ENCODE results near the gene EMC9.

Gene EMC9

DNA sequence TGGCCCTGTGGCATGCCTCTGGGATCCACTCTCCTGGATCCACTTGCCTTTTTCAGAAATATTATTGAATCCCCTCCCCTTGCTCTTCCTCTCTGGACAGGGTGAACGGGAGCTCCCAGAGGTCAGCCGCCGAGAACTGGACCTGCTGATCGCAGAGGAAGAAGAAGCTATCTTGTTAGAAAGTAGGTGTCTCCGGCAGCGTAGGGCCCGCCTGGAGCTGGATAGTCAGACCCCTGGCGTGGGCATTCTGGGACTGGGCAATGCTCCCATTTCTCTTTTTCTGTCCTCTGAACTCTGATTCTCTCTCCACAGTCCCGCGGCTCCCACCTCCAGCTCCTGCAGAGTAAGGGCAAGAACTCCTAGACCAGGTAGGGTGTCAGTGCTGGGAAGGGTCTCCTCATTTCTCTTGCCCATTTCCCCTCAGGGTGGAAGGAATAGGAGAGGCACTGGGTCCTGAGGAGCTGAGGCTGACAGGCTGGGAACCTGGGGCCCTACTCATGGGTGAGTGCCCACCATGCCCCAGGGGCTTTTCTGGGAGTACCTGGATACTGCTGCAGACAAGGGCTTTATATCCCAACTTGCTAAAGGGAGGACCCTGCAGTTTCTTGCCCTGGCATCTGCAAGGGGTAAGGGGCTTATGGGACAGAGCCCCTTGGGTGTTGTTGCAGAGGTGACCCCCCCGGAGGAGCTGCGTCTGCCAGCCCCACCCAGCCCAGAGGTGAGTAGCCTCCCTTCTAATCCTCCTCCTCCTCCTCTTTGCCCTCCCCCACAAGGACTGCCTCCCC lies 35.8 kb upstream of the EMC9 start:
- DNase-seq (ENCODE audit: low read depth in 2 of 2), result no peak

DNA sequence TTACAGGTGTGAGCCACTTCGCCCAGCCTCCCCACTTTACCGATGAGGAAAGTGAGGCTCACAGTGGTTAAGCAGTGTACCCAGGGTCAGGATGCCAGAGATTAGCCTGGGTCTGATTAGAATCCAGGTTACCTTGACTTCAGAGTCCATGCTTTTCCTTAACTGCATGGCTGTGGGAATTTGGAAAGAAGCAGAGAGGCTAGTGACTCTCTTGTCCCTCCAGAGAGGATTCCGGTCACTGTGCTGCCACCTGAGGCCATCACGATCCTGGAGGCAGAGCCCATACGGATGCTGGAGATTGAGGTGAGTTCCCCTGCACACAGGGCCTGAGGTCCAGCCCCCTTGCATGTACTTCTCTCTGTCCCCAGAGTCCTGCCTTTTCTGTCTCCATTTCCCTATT lies 35.2 kb upstream of the EMC9 start:
- no peak for DNase-seq (ENCODE audit: low read depth in 2 of 2)

DNA sequence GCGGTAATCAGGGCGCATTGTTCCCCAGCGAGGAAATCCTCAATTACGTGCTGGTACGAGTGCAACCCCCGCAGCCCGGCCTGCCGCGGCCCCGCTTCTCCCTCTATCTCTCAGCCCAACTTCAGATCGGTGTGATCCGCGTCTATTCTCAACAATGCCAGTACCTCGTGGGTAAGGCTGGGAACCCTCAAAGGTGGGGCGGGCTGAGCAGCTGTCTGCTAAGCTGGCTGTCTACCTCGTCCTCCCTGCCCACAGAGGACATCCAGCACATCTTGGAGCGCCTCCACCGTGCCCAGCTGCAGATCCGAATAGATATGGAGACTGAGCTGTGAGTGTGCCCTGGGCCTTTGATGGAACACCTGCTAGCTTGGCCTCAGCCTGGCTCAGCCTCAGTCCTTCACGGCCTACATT lies 31.5 kb upstream of the EMC9 start:
- DNase-seq (ENCODE audit: low read depth in 2 of 2), result no peak

DNA sequence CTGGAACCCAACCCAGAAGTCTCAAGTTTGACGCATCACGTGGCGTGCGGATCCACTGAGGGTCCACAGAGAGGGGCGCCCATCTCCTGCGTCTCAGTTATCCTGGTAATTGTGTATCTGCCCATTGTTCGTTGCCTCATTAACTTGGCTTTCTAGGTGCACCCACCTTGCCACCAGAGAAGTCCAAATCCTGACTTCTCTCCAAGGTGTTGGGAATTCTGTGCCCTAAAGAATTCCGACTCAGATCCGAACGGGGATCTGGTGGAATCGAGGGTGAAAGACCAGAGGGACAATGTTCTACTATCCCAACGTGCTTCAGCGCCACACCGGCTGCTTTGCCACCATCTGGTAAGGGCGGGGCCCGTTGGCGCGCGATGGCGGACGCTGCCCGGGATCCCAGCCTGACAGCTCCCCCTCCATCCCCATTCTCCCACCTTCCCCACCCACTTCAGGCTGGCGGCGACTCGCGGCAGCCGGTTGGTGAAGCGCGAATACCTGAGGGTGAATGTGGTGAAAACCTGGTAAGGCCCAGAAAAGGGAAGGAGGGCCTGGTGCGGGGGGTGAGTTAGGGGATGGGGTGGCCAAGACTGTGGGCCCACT lies 31.0 kb upstream of the EMC9 start:
- no peak for DNase-seq (ENCODE audit: low read depth in 2 of 2)

DNA sequence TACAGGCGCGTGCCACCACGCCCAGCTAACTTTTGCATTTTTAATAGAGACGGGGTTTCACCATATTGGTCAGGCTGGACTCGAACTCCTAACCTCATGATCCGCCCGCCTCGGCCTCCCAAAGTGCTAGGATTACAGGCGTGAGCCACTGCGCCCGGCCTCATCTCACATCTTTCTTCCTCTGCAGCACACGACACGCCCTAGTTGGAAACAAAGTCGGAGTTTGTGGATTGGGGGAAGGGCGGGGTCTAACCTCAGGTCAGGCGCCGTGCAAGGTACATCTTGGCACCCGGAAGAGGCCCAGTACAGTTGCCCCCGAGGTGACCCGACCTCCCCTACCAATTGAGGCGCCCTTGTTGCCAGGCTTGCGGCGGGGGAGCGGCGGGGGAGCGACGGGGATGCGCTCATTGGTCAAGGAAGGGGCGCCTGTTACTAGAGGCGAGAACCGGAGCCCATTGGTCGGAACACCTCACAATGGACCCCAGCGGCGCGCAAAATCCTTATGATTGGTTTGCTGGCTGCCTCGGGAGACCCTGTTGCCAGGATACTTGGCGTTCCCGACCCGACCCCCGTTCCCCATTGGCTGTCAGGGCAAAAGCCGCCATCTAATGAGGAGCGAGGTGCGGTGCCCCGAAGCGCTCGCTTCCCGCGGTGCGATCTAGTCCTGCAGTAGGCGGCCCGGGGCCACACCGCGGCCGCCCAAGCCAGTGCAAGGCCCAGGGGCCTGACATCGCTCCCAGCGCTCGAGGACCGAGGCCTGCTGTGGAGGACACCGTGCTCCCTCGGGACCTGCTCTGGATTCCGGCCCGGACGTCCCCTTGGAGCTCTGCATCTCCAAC lies 30.2 kb upstream of the EMC9 start, which contains the start of gene REC8:
Gene REC8, plus strand, starts transcription at position 659 of the 839 bp plus-strand sequence. CDS start 473 bp downstream, outside the sequence.
- DNase-seq (ENCODE audit: low read depth in 2 of 2), result peak; percentile 41 to 43

DNA sequence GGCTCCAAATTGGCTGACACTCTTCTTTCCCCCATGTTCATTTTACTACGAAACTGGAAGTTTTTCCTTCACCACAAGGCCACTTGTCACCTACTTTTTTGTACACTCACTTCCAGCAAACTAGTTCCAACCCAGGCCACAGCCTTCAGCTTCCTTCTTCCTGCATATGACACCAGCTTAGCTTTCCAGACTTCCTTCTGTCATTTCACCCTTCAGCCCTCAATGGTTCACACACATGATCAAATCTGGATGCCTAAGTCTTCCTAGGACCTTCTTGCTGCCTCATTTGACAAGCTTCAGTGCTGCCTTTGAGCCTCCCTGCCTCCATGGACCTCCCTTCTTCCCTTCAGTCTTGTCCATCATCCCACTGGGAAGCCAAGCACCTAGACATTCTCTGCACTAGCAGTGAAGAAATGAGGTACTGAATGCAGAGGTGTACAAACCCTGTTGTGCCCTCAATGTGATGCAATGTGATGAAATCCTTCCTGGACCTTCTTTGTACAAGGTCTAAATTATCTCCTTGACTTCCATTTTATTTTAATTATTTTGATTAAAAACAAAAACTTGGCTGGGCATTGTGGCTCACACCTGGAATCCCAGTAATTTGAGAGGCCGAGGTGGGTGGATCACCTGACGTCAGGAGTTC lies 26.2 kb upstream of the EMC9 start:
- DNase-seq (ENCODE audit: low read depth in 2 of 2), result no peak

DNA sequence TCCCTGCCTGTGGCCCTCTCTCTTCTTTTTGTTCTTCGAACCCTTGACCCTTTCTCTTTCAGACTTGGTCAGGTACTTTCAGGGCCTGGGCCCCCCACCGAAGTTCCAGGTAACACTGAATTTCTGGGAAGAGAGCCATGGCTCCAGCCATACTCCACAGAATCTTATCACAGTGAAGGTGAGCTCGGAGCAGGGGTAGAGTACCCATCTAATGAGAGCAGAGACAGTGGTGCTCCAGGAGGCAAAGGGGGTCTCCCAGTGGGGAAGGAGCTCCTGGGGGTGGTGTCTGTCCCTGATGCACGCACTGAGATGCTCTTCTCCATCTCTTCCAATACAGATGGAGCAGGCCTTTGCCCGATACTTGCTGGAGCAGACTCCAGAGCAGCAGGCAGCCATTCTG lies 24.4 kb upstream of the EMC9 start:
- no peak for DNase-seq (ENCODE audit: low read depth in 2 of 2)

DNA sequence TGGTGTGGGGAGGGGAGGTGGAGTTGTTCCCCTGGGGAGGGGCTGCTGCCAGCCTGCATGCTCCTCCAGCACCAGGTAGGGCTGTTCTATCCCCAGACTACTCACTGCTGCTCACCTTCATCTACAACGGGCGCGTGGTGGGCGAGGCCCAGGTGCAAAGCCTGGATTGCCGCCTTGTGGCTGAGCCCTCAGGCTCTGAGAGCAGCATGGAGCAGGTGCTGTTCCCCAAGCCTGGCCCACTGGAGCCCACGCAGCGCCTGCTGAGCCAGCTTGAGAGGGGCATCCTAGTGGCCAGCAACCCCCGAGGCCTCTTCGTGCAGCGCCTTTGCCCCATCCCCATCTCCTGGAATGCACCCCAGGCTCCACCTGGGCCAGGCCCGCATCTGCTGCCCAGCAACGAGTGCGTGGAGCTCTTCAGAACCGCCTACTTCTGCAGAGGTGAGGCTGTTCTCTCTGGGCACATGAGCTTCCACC lies 23.2 kb upstream of the EMC9 start:
- DNase-seq (ENCODE audit: low read depth in 2 of 2), result no peak

DNA sequence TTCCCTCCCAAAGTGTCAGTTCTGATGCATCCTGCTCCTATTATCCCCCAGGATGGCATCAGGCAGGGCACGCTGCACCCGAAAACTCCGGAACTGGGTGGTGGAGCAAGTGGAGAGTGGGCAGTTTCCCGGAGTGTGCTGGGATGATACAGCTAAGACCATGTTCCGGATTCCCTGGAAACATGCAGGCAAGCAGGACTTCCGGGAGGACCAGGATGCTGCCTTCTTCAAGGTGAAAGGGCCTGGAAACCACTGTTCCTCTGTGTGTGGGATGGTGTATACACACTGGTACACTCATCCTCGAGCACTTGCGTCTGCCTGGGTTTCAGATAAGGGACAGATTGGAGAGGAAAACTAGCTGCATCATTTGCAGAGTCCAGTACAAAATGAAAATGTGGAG lies 20.7 kb upstream of the EMC9 start:
- no peak for DNase-seq (ENCODE audit: low read depth in 2 of 2)

DNA sequence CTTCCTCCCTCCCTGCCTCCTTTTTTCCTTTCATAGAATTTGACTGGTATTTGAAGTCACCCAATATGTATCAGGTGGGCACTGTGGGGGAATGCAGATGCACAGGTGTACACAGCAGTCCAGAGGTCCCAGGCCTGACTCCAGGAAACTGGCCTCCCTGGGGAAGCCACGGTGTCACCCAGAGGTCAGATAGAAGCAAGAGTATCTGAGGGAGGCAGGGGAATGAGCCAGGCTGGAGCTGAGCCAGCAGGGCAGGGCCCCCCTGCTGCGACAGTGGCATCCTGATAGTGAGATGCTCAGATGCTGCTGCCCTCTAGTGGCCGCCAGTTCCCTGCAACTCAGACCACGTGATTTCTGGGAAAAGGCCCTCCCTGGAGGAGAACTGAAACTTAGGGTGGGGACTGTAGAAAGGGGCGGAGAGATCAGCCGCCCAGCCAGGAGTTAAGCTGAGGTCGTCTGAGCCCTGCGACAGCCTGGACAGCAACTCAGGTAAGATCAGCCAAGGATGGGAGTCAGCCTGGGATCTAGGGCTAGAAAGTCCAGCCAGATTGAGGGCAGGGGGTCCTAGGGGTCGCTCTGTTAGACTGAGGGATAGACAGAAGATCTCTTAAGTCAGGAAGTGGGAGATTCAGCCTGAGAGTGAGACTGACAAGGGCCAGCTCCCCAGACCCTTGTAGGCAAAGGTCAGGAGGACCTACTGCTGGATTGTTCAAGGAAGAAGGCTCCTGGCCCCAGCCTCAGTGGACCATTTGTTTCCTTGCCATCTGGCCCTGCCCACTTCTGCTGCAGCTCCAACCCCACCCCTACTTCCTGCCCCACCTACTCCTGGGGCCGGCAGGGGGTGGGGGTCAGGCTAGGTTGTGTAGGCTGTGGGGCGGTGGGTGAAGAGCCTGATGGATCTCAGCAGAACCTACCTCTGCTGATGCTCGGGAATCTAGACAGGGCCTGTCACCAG lies 19.7 kb upstream of the EMC9 start, which contains the start of gene IRF9:
Gene IRF9, plus strand, starts transcription at position 416 of the 955 bp plus-strand sequence. CDS start 880 bp downstream, outside the sequence.
- peak; percentile 90 to 92 for DNase-seq (ENCODE audit: low read depth in 2 of 2)

DNA sequence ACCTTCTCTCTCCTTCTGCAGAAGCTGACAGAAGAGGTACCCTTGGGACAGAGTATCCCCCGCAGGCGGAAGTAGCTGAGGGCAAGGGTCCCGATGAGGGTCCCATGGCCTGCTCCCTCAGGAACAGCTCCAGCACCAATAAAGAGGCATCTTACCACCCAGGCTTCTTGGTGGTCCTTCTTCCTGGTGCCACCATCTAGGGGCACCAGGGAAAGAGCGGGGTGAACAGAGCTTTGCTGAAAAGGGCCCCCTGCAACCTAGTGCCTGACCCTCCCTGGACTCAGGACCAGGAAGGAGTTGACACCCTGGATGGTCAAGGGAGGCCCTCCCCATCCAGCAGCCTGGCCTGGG lies 19.1 kb upstream of the EMC9 start:
- DNase-seq (ENCODE audit: low read depth in 2 of 2), result no peak

DNA sequence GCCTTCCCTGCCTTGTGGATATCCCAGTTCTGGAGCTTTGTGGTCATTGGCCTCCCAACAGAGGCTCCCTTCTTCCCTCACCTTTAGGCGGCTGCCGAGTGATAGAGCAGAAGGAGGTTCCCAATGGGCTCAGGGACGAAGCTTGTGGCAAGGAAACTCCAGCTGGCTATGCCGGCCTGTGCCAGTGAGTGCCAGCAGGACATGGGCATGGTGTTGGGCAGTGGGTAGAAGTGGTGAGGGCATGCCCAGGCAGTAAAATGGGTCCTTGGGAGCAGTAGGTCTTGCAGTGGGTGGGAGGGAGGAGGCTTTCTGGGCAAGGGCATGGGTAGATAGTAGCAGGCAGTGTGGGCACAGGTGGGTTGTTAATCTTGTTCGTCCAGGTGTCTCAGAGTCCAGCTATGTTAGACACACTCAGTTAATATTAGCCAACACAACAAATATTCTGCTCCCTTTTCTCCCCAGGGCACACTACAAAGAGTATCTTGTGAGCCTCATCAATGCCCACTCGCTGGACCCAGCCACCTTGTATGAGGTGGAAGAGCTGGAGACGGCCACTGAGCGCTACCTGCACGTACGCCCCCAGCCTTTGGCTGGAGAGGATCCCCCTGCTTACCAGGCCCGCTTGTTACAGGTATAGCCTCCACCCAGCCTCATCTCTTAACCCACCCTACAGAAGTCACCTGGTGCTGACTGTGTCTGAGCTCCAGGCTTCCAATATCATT lies 18.5 kb upstream of the EMC9 start:
- no peak for DNase-seq (ENCODE audit: low read depth in 2 of 2)

DNA sequence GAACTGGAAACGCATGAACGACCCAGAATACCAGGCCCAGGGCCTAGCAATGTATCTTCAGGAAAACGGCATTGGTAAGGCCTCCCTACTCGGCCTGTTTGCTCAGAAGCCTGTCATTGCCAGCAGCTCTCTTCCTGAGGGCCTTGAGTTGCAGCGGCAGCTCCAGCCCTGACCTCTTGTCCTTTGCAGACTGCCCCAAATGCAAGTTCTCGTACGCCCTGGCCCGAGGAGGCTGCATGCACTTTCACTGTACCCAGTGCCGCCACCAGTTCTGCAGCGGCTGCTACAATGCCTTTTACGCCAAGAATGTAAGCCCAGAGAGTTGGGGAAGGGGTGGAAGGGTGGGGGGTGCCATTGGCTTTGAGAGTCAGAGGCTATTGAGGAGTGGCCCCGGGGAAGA lies 15.9 kb upstream of the EMC9 start:
- no peak for DNase-seq (ENCODE audit: low read depth in 2 of 2)

DNA sequence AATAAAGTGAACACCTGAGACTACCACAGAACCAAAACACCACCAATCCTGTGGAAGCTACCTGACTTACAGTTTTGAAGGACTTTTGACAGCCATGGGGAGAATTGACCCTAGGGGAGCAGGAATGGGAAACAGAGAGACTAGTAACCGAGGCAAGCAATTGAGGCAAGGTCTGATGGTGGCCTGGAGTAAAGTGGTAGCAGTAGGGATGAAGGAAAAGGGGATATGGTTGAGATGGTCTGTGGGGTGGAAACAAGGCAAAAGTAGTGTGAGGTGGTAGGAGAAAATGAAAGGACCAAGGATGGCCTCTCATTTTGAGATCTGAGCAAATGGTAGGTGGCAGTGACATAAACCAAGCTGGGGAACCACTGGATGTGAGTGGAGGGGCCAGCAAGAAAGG lies 15.4 kb upstream of the EMC9 start:
- no peak for DNase-seq (ENCODE audit: low read depth in 2 of 2)

DNA sequence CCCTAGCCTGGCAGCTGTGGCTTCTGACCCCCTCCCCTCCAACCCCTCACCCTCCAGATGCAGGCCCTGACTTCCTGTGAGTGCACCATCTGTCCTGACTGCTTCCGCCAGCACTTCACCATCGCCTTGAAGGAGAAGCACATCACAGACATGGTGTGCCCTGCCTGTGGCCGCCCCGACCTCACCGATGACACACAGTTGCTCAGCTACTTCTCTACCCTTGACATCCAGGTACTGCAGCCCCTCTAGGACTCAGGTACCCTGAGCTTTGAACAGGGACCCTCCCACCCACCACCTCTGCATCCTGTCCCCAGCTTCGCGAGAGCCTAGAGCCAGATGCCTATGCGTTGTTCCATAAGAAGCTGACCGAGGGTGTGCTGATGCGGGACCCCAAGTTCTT lies 13.7 kb upstream of the EMC9 start:
- DNase-seq (ENCODE audit: low read depth in 2 of 2), result no peak

DNA sequence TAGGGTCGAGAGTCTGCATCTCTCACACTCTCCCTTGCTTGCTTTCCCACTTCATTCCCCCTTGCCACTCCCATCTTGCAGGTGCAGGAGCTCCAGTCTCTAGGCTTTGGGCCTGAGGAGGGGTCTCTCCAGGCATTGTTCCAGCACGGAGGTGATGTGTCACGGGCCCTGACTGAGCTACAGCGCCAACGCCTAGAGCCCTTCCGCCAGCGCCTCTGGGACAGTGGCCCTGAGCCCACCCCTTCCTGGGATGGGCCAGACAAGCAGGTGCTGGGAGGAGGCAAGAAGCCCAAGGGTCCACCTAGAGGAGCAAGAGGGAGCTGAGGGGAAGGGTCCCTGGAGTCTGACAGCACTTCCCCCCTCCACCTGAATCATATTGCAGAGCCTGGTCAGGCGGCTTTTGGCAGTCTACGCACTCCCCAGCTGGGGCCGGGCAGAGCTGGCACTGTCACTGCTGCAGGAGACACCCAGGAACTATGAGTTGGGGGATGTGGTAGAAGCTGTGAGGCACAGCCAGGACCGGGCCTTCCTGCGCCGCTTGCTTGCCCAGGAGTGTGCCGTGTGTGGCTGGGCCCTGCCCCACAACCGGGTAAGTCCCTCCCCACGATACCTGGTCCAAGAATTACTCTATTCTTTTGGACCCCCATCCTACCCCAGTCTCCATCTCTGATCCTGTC lies 10.2 kb upstream of the EMC9 start:
- DNase-seq (ENCODE audit: low read depth in 2 of 2), result no peak

DNA sequence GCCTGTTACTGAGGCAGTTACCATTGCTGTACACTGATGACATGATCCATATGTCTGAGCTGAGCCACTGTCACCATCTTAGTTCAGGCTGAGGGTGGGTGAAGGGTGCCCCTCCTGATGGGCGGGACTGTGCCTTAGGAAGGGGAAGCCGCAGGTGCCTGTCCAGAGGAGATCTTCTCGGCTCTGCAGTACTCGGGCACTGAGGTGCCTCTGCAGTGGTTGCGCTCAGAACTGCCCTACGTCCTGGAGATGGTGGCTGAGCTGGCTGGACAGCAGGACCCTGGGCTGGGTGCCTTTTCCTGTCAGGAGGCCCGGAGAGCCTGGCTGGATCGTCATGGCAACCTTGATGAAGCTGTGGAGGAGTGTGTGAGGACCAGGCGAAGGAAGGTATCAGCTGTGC lies 9.6 kb upstream of the EMC9 start:
- DNase-seq (ENCODE audit: low read depth in 2 of 2), result no peak

DNA sequence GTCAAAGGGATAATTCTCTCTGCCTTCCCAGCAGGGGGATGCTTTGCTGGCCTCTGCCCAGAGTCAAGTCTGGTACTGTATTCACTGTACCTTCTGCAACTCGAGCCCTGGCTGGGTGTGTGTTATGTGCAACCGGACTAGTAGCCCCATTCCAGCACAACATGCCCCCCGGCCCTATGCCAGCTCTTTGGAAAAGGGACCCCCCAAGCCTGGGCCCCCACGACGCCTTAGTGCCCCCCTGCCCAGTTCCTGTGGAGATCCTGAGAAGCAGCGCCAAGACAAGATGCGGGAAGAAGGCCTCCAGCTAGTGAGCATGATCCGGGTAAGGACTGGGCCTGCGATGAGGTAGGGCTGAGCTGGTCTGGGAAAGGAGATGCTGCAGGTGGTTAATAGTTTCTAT lies 9.2 kb upstream of the EMC9 start:
- no peak for DNase-seq (ENCODE audit: low read depth in 2 of 2)

DNA sequence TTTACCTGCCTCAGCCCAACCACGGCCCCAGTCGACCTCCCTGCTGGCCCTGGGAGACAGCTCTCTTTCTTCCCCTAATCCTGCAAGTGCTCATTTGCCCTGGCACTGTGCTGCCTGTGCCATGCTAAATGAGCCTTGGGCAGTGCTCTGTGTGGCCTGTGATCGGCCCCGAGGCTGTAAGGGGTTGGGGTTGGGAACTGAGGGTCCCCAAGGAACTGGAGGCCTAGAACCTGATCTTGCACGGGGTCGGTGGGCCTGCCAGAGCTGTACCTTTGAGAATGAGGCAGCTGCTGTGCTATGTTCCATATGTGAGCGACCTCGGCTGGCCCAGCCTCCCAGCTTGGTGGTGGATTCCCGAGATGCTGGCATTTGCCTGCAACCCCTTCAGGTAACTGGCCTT lies 8.7 kb upstream of the EMC9 start:
- DNase-seq (ENCODE audit: low read depth in 2 of 2), result no peak

All from stimulated activated CD8-positive, alpha-beta memory T cell treated with anti-CD3 and anti-CD28 coated beads, Interleukin-15, amount 100 ng/mL, for 4 hours (primary cell).